Measurements from ENCODE around the gene NPAS3.

NPAS3 gene

GRCh38 chr14:33010495-33010894, 71.8 kb downstream of the NPAS3 start:
- no peak for DNase-seq (ENCODE audit: low read depth, low spot score)

GRCh38 chr14:33014710-33015109, 76.0 kb downstream of the NPAS3 start:
- DNase-seq (ENCODE audit: low read depth, low spot score), result no peak

- DNase-seq (ENCODE audit: low read depth, low spot score), result no peak
These were observed 77.9 kb downstream of the NPAS3 start for GRCh38 chr14:33016613-33017012.

- no peak for DNase-seq (ENCODE audit: low read depth, low spot score)
These were observed 78.3 kb downstream of the NPAS3 start for GRCh38 chr14:33017016-33017415.

- no peak for DNase-seq (ENCODE audit: low read depth, low spot score)
These were observed 80.7 kb downstream of the NPAS3 start for GRCh38 chr14:33019346-33019745.

GRCh38 chr14:33026850-33027430, 88.3 kb downstream of the NPAS3 start:
- DNase-seq (ENCODE audit: low read depth, low spot score), result peak; percentile 77

GRCh38 chr14:33029511-33029910, 90.8 kb downstream of the NPAS3 start:
- no peak for DNase-seq (ENCODE audit: low read depth, low spot score)

- no peak for DNase-seq (ENCODE audit: low read depth, low spot score)
These were observed 91.7 kb downstream of the NPAS3 start for GRCh38 chr14:33030386-33030785.

GRCh38 chr14:33035416-33036194, 96.9 kb downstream of the NPAS3 start:
- DNase-seq (ENCODE audit: low read depth, low spot score), result no peak

GRCh38 chr14:33039311-33039710, 100.6 kb downstream of the NPAS3 start:
- peak; percentile 30 for DNase-seq (ENCODE audit: low read depth, low spot score)

- DNase-seq (ENCODE audit: low read depth, low spot score), result no peak
These were observed 101.9 kb downstream of the NPAS3 start for GRCh38 chr14:33040372-33041140.

GRCh38 chr14:33042591-33042990, 103.9 kb downstream of the NPAS3 start:
- DNase-seq (ENCODE audit: low read depth, low spot score), result no peak

GRCh38 chr14:33045760-33046159, 107.1 kb downstream of the NPAS3 start:
- no peak for DNase-seq (ENCODE audit: low read depth, low spot score)

- no peak for DNase-seq (ENCODE audit: low read depth, low spot score)
These were observed 114.3 kb downstream of the NPAS3 start for GRCh38 chr14:33052943-33053342.

GRCh38 chr14:33056213-33056612, 117.5 kb downstream of the NPAS3 start:
- DNase-seq (ENCODE audit: low read depth, low spot score), result no peak

GRCh38 chr14:33057585-33057984, 118.9 kb downstream of the NPAS3 start:
- no peak for DNase-seq (ENCODE audit: low read depth, low spot score)

GRCh38 chr14:33061667-33062325, 123.1 kb downstream of the NPAS3 start:
- DNase-seq (ENCODE audit: low read depth, low spot score), result no peak

GRCh38 chr14:33062476-33062875, 123.8 kb downstream of the NPAS3 start:
- DNase-seq (ENCODE audit: low read depth, low spot score), result peak; percentile 47

GRCh38 chr14:33062881-33063280, 124.2 kb downstream of the NPAS3 start:
- DNase-seq (ENCODE audit: low read depth, low spot score), result peak; percentile 61

- DNase-seq (ENCODE audit: low read depth, low spot score), result no peak
These were observed 124.8 kb downstream of the NPAS3 start for GRCh38 chr14:33063521-33063920.

GRCh38 chr14:33065634-33066033, 127.0 kb downstream of the NPAS3 start:
- DNase-seq (ENCODE audit: low read depth, low spot score), result no peak

GRCh38 chr14:33068040-33068439, 129.4 kb downstream of the NPAS3 start:
- peak; percentile 35 for DNase-seq (ENCODE audit: low read depth, low spot score)
